Activated CD8-positive, alpha-beta T cell treated with anti-CD3 and anti-CD28 coated beads for 36 hours (primary cell): ENCODE results near the gene PPM1L. TPM values are rescaled to one million over a fixed set of nuclear protein-coding genes. Genes with fewer than 3 reads are reported as not detected.

Experiments
- ATAC-seq: fragments of 200-7000 bp; cut with Tn5 transposase; one replicate; pipeline ENCODE4 v1.10.0; 2021; ENCODE audit warnings: mild to moderate bottlenecking, moderate library complexity
- CTCF ChIA-PET: fragments of 350-600 bp; sonication (Branson Sonifier 250); formaldehyde crosslinking; loops from one replicate; lab custom pipeline; 2021; ENCODE audit warnings: antibody characterized with exemption; lab: Charles Lee
- POLR2A ChIA-PET: fragments of 350-600 bp; sonication (Branson Sonifier 250); formaldehyde crosslinking; loops from one replicate; lab custom pipeline; 2021; ENCODE audit warnings: antibody characterized with exemption; lab: Charles Lee
- DNase-seq: peaks from one replicate; pipeline ENCODE4 v3.0.0-alpha.2; 2020
- H3K27ac Mint-ChIP-seq: one replicate; pipeline ENCODE4 v1.8.0; 2021; ENCODE audit warnings: mild to moderate bottlenecking, mixed read lengths
- H3K27me3 Mint-ChIP-seq: one replicate; pipeline ENCODE4 v1.8.0; 2021; ENCODE audit warnings: mixed read lengths
- H3K36me3 Mint-ChIP-seq: one replicate; pipeline ENCODE4 v1.8.0; 2021; ENCODE audit warnings: low read depth, mixed read lengths
- H3K4me1 Mint-ChIP-seq: one replicate; pipeline ENCODE4 v1.8.0; 2021; ENCODE audit warnings: low read depth, mixed read lengths
- H3K4me3 Mint-ChIP-seq: one replicate; pipeline ENCODE4 v1.8.0; 2021; ENCODE audit warnings: mild to moderate bottlenecking, moderate library complexity, mixed read lengths
- H3K9me3 Mint-ChIP-seq: one replicate; pipeline ENCODE4 v1.8.0; 2021; ENCODE audit warnings: mixed read lengths
- intact Hi-C: fragments of 100-400 bp; cut with micrococcal nuclease; formaldehyde crosslinking; loops from one replicate; pipeline ENCODE4 v1.10.0; 2022
- total RNA-seq, 2 experiments: library from RNA; stranded (reverse); gene quantifications; one replicate each; pipeline ENCODE4 v1.2.3, GENCODE V29; 2021
- TF ChIP-seq, protein P1 (sequence below): fragments of 200-600 bp; IDR thresholded peaks from one replicate; pipeline ENCODE4 v1.8.0; 2022; ENCODE audit warnings: antibody characterized with exemption, mild to moderate bottlenecking

PPM1L gene
- total RNA-seq, 2 experiments from 2014 or later: 2.6 to 2.7 TPM

DNA sequence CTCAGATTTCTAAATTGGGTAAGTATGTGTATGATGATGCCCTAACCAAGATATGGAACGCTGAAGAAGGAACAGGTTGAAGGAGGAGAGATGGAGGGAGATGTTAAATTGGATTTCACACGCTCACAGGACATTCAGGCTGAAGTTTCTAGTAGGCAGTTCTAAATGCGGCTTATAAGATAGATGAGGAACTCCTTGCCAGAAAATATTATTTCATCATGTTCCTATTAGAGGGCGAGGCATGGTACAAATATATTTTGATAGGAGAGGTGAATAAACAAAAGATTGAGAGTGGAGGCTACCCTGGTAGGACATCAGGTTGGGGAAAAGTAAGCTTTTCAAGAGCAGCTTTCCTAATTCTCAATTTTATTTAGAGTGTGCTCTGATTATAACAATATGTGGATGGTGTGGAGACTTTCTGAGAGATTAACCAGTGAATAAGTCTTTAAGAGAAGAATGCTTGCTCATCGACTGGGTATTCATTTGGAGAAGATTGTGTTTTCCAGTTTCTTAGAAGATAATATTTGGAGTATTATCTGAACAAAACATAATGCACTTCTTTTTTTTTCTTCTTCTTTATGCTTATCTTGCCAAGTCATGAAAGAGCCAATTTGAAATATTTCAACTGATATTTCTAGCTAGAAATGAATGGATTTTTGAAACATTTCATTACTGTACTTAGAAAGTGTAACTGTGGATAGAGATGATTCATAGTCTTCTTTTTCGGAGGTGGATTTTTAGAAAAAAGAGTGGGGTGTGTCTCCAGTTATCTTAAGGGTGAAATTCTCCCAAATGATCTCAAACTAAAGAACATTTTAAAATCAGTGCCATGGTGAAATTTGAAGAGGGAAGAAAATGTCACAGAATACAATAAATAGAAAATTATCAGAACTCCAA lies 260.6 kb downstream of the PPM1L start:
- Mint-ChIP-seq H3K36me3 (no peaks in the 10 kb centered on the region), H3K27me3 (no peaks in the 10 kb centered on the region), H3K9me3 (peaks cover 6% of the 10 kb centered on the region), H3K4me3 (no peak overlapping the region), H3K4me1 (no peaks in the 10 kb centered on the region), H3K27ac (no peak overlapping the region)
- ATAC-seq (no peak), DNase-seq (no peak)
- POLR2A ChIA-PET: no interaction called here
- TF ChIP-seq, protein P1, sequence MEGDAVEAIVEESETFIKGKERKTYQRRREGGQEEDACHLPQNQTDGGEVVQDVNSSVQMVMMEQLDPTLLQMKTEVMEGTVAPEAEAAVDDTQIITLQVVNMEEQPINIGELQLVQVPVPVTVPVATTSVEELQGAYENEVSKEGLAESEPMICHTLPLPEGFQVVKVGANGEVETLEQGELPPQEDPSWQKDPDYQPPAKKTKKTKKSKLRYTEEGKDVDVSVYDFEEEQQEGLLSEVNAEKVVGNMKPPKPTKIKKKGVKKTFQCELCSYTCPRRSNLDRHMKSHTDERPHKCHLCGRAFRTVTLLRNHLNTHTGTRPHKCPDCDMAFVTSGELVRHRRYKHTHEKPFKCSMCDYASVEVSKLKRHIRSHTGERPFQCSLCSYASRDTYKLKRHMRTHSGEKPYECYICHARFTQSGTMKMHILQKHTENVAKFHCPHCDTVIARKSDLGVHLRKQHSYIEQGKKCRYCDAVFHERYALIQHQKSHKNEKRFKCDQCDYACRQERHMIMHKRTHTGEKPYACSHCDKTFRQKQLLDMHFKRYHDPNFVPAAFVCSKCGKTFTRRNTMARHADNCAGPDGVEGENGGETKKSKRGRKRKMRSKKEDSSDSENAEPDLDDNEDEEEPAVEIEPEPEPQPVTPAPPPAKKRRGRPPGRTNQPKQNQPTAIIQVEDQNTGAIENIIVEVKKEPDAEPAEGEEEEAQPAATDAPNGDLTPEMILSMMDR: no peak
- CTCF ChIA-PET: no interaction called here
- intact Hi-C loops: no loop called here

DNA sequence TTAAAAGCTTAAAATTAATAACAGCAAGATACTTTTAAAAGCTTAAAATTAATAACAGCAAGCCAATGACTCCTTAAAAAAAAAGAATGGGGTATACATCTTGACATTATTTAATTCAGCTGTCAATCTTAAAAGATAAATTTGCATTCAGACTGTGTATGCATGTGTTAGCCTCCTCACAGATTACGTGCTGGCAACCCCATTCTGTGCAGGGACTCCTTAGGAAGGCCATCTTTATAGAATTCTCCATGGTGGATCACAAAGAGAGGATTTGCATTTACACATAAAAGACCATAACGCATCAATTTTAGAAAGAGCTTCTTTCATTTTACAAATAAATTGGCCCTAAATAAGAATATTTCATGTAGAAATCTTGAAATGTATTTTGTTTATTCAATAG lies 261.9 kb downstream of the PPM1L start:
- H3K27me3 Mint-ChIP-seq: no peaks in the 10 kb centered on the region
- POLR2A ChIA-PET: interaction anchor here (0.8 kb wide), 1 partner anchor 352 kb away, joined by 3 read pairs; no protein-coding TSS in a partner anchor
- ATAC-seq: no peak
- CTCF ChIA-PET: no interaction called here
- no peak for DNase-seq
- intact Hi-C loops: no loop called here
- H3K4me3 Mint-ChIP-seq: no peak overlapping the region
- TF ChIP-seq, protein P1: no peak
- H3K36me3 Mint-ChIP-seq: peaks cover 3% of the 10 kb centered on the region
- peaks cover 9% of the 10 kb centered on the region for H3K9me3 Mint-ChIP-seq
- H3K27ac Mint-ChIP-seq: no peak overlapping the region
- H3K4me1 Mint-ChIP-seq: no peaks in the 10 kb centered on the region

DNA sequence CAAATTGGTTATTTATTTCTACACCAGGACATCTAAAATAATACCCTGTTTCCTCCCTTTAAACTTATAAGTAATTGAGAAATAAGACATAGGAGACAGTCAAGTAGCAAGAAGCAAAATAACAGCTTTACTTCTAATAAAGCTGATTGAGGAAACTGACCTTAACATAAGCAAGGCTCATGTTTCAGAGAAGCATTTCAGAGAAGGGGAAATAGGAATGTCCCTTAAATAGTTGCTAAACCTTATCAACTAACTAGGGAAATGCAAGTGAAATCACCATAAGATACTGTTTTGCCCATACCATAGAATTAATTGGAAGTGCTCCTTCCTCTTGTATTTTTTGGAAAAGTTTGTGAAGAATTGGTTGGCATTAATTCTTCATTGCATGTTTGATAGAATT lies 264.2 kb downstream of the PPM1L start:
- no peak overlapping the region for H3K4me3 Mint-ChIP-seq
- intact Hi-C loops: no loop called here
- peaks cover 17% of the 10 kb centered on the region for H3K9me3 Mint-ChIP-seq
- TF ChIP-seq, protein P1: no peak
- no peaks in the 10 kb centered on the region for H3K27me3 Mint-ChIP-seq
- H3K27ac Mint-ChIP-seq: no peak overlapping the region
- H3K36me3 Mint-ChIP-seq: peaks cover 4% of the 10 kb centered on the region
- no peaks in the 10 kb centered on the region for H3K4me1 Mint-ChIP-seq
- POLR2A ChIA-PET: no interaction called here
- DNase-seq: no peak
- CTCF ChIA-PET: no interaction called here
- no peak for ATAC-seq

DNA sequence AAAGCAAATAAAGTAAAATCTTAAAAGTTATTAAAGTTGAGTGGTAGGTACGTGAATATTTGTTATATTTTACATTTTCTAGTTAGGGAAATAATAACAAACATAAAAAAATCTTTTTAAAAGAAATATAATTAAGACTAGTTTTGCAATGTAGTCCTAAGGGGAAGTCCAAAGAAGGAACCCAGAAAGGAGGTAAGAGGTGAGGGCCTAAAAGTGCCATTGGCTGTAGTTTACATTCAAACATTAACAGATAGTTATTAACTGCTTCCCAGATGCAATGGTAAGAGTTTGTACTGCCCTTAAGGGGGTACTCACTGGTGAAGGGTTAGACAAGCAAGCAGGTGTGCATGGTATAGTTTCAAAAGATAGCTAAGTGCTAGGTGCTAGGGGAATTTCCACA lies 269.9 kb downstream of the PPM1L start:
- POLR2A ChIA-PET: no interaction called here
- DNase-seq (no peak), ATAC-seq (no peak)
- TF ChIP-seq, protein P1: no peak
- no peaks in the 10 kb centered on the region for H3K27me3 Mint-ChIP-seq
- peaks cover 15% of the 10 kb centered on the region for H3K9me3 Mint-ChIP-seq
- no peak overlapping the region for H3K27ac Mint-ChIP-seq
- CTCF ChIA-PET: no interaction called here
- no peak overlapping the region for H3K4me3 Mint-ChIP-seq
- intact Hi-C loops: no loop called here
- peaks cover 4% of the 10 kb centered on the region for H3K36me3 Mint-ChIP-seq
- H3K4me1 Mint-ChIP-seq: no peaks in the 10 kb centered on the region
